ENCODE measurements around the gene PIGQ. TPM values are rescaled to one million over a fixed set of nuclear protein-coding genes. Genes with fewer than 3 reads are reported as not detected.

PIGQ gene
- total RNA-seq, 2 donors from 2014 or later = 20.8 to 21.0 TPM

DNA sequence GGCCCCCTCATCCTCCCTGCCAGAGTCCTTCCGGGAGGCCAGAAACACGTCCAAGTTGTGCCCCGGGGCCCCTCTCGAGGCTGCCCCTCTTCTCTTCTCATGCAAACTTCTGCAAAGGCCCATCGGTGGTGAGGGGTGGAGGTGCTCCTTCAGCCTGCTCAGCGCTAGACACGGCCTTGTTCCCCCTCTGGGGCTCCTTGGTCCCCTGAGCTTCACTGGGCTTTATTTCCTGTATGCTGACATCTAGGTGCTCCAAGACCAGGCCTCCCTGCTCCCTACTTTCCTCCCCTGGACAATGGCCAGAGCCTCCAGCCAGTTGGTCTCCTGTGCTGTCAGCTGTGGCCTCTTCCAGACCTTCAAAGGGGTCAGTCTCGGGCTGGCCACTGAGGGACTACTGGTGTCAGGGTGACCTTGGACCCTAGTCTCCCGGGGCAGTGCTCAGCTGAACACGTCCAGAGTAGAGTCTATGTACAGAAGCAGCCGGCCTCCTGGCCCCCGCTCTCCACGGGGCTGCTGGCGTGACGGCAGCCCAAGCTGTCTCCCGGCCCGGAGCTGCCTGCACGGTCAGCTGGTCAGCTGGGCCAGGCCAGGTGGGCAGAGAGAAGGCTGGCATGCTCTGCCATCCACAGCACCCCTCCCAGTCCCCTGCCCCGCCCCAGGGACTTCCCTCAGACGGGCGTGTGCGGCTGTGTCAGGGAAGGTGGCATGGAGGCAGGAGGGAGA is 11.3 kb upstream of the PIGQ start:
- no peak for DNase-seq (ENCODE audit: low spot score)
- Histone ChIP-seq H3K4me1 (peaks cover 0 to 14% of the 10 kb centered on the region in 2 donors), H3K27me3 (peaks cover 9 to 16% of the 10 kb centered on the region in 2 donors), H3K9me3 (no peaks in the 10 kb centered on the region), H3K4me3 (no peak overlapping the region), H3K27ac (no peak overlapping the region), H3K36me3 (peaks cover 5% of the 10 kb centered on the region)
- TF ChIP-seq, protein P1, sequence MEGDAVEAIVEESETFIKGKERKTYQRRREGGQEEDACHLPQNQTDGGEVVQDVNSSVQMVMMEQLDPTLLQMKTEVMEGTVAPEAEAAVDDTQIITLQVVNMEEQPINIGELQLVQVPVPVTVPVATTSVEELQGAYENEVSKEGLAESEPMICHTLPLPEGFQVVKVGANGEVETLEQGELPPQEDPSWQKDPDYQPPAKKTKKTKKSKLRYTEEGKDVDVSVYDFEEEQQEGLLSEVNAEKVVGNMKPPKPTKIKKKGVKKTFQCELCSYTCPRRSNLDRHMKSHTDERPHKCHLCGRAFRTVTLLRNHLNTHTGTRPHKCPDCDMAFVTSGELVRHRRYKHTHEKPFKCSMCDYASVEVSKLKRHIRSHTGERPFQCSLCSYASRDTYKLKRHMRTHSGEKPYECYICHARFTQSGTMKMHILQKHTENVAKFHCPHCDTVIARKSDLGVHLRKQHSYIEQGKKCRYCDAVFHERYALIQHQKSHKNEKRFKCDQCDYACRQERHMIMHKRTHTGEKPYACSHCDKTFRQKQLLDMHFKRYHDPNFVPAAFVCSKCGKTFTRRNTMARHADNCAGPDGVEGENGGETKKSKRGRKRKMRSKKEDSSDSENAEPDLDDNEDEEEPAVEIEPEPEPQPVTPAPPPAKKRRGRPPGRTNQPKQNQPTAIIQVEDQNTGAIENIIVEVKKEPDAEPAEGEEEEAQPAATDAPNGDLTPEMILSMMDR (IDR thresholded peaks at IDR 0.05) = no peak

DNA sequence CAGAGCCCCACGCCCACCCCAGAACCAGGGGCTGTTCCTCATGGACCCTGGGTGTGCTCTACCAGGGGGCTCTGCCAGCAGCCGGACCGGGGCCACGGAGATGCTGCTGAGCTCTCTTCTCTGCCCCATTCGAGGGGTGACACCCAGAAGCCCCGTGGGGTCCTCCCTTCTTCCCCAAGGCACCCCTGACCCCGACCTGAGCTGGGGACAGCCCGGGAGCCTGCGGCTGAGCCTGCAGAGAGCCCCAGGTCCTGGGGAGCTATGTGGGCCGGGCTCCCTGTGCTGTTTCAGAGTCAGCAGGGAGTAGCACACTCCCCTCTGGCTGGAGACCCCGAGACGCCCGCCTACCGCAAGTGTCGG is 10.8 kb upstream of the PIGQ start:
- Histone ChIP-seq H3K4me1 (peaks cover 0 to 14% of the 10 kb centered on the region in 2 donors), H3K36me3 (no peaks in the 10 kb centered on the region), H3K9me3 (no peaks in the 10 kb centered on the region), H3K4me3 (no peak overlapping the region), H3K27me3 (peaks cover 9 to 16% of the 10 kb centered on the region in 2 donors), H3K27ac (no peak overlapping the region)
- TF ChIP-seq, protein P1 (IDR thresholded peaks at IDR 0.05) = no peak
- no peak for DNase-seq (ENCODE audit: low spot score)

DNA sequence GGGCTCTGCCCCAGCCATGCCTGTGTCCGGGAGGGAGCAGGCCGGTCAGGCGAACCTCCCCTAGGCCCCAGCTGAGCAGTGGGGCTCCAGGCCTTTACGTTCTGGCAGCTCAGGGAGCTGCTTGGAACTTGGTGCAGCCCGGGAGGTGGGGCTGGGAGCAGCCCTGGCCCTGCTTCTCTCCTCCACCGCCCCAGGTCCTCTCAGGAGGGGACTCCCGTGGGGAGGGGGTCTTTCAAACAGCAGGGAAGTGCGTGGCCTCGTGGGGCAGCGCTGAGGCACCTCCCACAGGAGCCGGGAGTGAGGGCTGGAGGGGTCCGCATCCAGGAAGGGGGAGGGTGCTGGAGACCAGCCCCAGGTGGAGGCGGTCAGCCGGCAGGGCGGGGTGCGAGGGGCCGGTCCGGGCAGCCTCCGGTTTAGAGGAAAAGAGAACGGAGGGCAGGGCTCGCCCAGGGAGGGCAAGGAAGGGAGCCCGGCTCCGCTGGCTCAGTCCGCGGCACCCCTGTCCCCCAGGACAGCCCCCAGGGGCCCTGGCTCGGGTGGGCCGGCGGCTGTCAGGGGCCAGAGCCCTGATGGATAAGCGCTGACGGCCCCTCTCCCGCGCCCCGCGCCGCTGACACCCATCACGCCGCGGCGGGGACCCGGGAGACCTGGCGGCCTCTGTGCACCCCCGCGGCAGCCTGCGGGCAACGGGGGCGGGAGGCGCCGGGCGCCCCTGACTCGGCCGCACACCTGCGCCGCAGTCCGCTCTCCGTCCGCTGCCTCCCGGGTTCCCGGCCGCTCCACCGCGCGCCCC is 10.2 kb upstream of the PIGQ start:
- TF ChIP-seq, protein P1 (IDR thresholded peaks at IDR 0.05) = no peak
- Histone ChIP-seq H3K27me3 (peaks cover 9 to 16% of the 10 kb centered on the region in 2 donors), H3K4me1 (peaks cover 0 to 14% of the 10 kb centered on the region in 2 donors), H3K4me3 (no peak overlapping the region), H3K27ac (no peak overlapping the region), H3K9me3 (no peaks in the 10 kb centered on the region), H3K36me3 (no peaks in the 10 kb centered on the region)
- DNase-seq (ENCODE audit: low spot score) = no peak

DNA sequence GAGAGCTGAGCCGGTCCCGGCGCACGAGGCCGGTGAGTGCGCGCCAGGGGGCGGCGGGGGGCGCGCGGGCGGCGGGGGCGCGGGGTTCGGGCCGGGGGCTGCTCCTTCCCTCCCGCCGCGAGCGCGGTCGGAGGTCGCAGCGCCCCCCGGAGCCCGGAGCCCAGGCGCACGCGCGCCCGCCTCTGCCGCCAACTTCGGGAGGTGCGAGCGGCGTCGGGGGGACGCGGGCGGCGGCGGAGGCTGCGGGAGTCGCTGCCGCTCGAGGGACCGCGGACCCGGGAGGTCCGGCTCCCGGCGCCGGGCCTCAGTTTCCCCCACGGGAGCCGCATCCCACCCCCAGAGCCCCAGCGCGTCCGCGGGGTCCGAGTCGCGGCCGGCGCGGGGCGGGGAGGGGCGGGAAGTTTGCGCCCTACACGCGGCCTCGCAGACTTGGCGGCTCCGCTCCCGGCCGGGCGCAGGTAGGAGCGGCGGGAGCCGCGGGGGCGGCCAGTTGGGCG is 9.5 kb upstream of the PIGQ start, which contains the start of gene PRR35:
Gene PRR35 (plus strand): TSS at position 191 of the 497 bp plus-strand sequence. CDS start 2,901 bp downstream, outside the sequence.
- no peak for DNase-seq (ENCODE audit: low spot score)
- H3K4me1 ChIP-seq = peaks cover 0 to 15% of the 10 kb centered on the region in 2 donors
- TF ChIP-seq, protein P1 (IDR thresholded peaks at IDR 0.05) = no peak
- peaks cover 9 to 16% of the 10 kb centered on the region in 2 donors for H3K27me3 ChIP-seq
- no peaks in the 10 kb centered on the region for H3K9me3 ChIP-seq
- no peak within 1 kb of the TSS for H3K4me3 ChIP-seq
- H3K36me3 ChIP-seq = no peaks in the 10 kb centered on the region
- no peak within 1 kb of the TSS for H3K27ac ChIP-seq

DNA sequence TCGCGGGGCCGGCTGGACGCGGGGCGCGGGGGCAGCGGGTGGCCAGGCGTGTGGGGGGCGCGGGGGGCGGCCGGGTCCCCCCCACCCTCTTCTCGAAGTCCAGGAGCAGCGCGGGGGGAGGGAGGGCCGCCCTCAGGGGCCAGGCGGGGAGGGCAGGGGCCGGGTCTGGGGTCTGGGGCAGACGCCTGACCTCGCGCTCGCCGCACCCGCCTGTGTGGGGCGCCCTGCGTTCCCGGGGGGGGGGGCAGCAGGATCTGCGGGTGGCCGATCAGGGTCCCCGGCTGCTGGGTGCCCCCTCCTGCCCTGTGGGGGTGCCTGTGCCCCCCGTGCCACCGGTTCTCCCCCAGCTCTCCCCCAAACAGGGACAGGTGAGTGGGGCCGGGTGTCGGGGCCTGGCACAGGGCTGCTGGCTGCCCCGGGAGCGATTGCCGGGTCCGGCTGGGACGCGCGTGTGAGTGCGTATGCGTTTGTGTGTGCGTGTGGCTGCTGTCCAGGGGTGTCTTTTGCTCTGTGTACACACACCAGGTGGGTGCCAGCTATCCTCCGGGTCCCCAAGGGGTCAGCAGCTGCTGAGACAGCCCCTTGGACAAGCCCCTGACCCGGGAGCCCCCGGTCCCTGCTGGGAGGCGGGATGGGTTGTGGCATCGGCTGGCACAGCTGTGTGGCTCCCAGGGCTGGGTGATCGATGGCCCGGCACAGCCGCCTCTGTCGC is 8.9 kb upstream of the PIGQ start:
- Histone ChIP-seq H3K36me3 (no peaks in the 10 kb centered on the region), H3K4me1 (peaks cover 0 to 21% of the 10 kb centered on the region in 2 donors), H3K27ac (no peak overlapping the region), H3K9me3 (no peaks in the 10 kb centered on the region), H3K4me3 (no peak overlapping the region), H3K27me3 (peaks cover 9 to 16% of the 10 kb centered on the region in 2 donors)
- DNase-seq (ENCODE audit: low spot score) = no peak
- TF ChIP-seq, protein P1 (IDR thresholded peaks at IDR 0.05) = no peak

Data from right atrium auricular region (tissue), 2 donors.